ENCODE measurements around the gene COL5A1.
"Not testable (repeated sequence)": the region's sequence is repeated elsewhere in the genome, so short reads cannot be mapped to it uniquely, and the experiment has no call there.

The COL5A1 gene

GRCh38 chr9:134682026-134682425 lies 40.4 kb downstream of the COL5A1 start:
- H3K4me3 ChIP-seq (ENCODE audit: extremely low read depth, insufficient read depth, low read length, poor library complexity, severe bottlenecking): no peak overlapping the region
- H3K4me1 ChIP-seq (ENCODE audit: control insufficient read depth, insufficient read depth, low read length, poor library complexity, severe bottlenecking): peaks cover 49% of the 10 kb centered on the region
- H3K9me3 ChIP-seq (ENCODE audit: control insufficient read depth, low read length): no peaks in the 10 kb centered on the region
- WGBS, 2 experiments (ENCODE audit: insufficient coverage in 2 of 2): 94 to 98% methylated on average over 15 of the region's 15 CpGs
- H3K36me3 ChIP-seq (ENCODE audit: control insufficient read depth, insufficient read depth, low read length): peaks cover 64% of the 10 kb centered on the region
- peak overlapping the region; percentile 88 for H3K27ac ChIP-seq (ENCODE audit: low read depth, low read length, severe bottlenecking)

- H3K27ac ChIP-seq (ENCODE audit: low read depth, low read length, severe bottlenecking): no peak overlapping the region
- peaks cover 67% of the 10 kb centered on the region for H3K36me3 ChIP-seq (ENCODE audit: control insufficient read depth, insufficient read depth, low read length)
- H3K4me1 ChIP-seq (ENCODE audit: control insufficient read depth, insufficient read depth, low read length, poor library complexity, severe bottlenecking): peaks cover 46% of the 10 kb centered on the region
- H3K9me3 ChIP-seq (ENCODE audit: control insufficient read depth, low read length): no peaks in the 10 kb centered on the region
- no peak overlapping the region for H3K4me3 ChIP-seq (ENCODE audit: extremely low read depth, insufficient read depth, low read length, poor library complexity, severe bottlenecking)
- WGBS, 2 experiments (ENCODE audit: insufficient coverage in 2 of 2): 93 to 98% methylated on average over 18 to 22 of the region's 25 CpGs
Observed at GRCh38 chr9:134682651-134683364, 41.2 kb downstream of the COL5A1 start.

- Histone ChIP-seq H3K4me3 (ENCODE audit: extremely low read depth, insufficient read depth, low read length, poor library complexity, severe bottlenecking) (no peak overlapping the region), H3K36me3 (ENCODE audit: control insufficient read depth, insufficient read depth, low read length) (peaks cover 73% of the 10 kb centered on the region), H3K4me1 (ENCODE audit: control insufficient read depth, insufficient read depth, low read length, poor library complexity, severe bottlenecking) (peaks cover 44% of the 10 kb centered on the region), H3K9me3 (ENCODE audit: control insufficient read depth, low read length) (no peaks in the 10 kb centered on the region), H3K27ac (ENCODE audit: low read depth, low read length, severe bottlenecking) (no peak overlapping the region)
- 95 to 97% methylated on average over 19 to 20 of the region's 22 CpGs for WGBS, 2 experiments (ENCODE audit: insufficient coverage in 2 of 2)
Observed at GRCh38 chr9:134683714-134684374, 42.2 kb downstream of the COL5A1 start.

GRCh38 chr9:134684375-134684723 lies 42.7 kb downstream of the COL5A1 start:
- Histone ChIP-seq H3K36me3 (ENCODE audit: control insufficient read depth, insufficient read depth, low read length) (peaks cover 78% of the 10 kb centered on the region), H3K27ac (ENCODE audit: low read depth, low read length, severe bottlenecking) (no peak overlapping the region), H3K9me3 (ENCODE audit: control insufficient read depth, low read length) (no peaks in the 10 kb centered on the region), H3K4me3 (ENCODE audit: extremely low read depth, insufficient read depth, low read length, poor library complexity, severe bottlenecking) (no peak overlapping the region), H3K4me1 (ENCODE audit: control insufficient read depth, insufficient read depth, low read length, poor library complexity, severe bottlenecking) (peaks cover 44% of the 10 kb centered on the region)
- WGBS, 2 experiments (ENCODE audit: insufficient coverage in 2 of 2): 100% methylated on average over 2 to 3 of the region's 3 CpGs

- Histone ChIP-seq H3K36me3 (ENCODE audit: control insufficient read depth, insufficient read depth, low read length) (peaks cover 84% of the 10 kb centered on the region), H3K4me1 (ENCODE audit: control insufficient read depth, insufficient read depth, low read length, poor library complexity, severe bottlenecking) (peaks cover 42% of the 10 kb centered on the region)
- not testable (repeated sequence) for H3K9me3 ChIP-seq (ENCODE audit: control insufficient read depth, low read length); H3K4me3 ChIP-seq (ENCODE audit: extremely low read depth, insufficient read depth, low read length, poor library complexity, severe bottlenecking); H3K27ac ChIP-seq (ENCODE audit: low read depth, low read length, severe bottlenecking)
Observed at GRCh38 chr9:134684941-134685340, 43.3 kb downstream of the COL5A1 start.

- WGBS, 2 experiments (ENCODE audit: insufficient coverage in 2 of 2): 92 to 94% methylated on average over 3 of the region's 3 CpGs
Observed at GRCh38 chr9:134685784-134686183, 44.2 kb downstream of the COL5A1 start.

GRCh38 chr9:134686896-134687295 lies 45.3 kb downstream of the COL5A1 start:
- Histone ChIP-seq H3K9me3 (ENCODE audit: control insufficient read depth, low read length) (no peaks in the 10 kb centered on the region), H3K36me3 (ENCODE audit: control insufficient read depth, insufficient read depth, low read length) (peaks cover 96% of the 10 kb centered on the region), H3K4me1 (ENCODE audit: control insufficient read depth, insufficient read depth, low read length, poor library complexity, severe bottlenecking) (peaks cover 30% of the 10 kb centered on the region), H3K27ac (ENCODE audit: low read depth, low read length, severe bottlenecking) (no peak overlapping the region), H3K4me3 (ENCODE audit: extremely low read depth, insufficient read depth, low read length, poor library complexity, severe bottlenecking) (no peak overlapping the region)
- WGBS, 2 experiments (ENCODE audit: insufficient coverage in 2 of 2): 79 to 83% methylated on average over 8 to 9 of the region's 9 CpGs

More at GRCh38 chr9:134685784-134686183, 44.2 kb downstream of the COL5A1 start:
- Histone ChIP-seq H3K9me3 (ENCODE audit: control insufficient read depth, low read length) (no peaks in the 10 kb centered on the region), H3K27ac (ENCODE audit: low read depth, low read length, severe bottlenecking) (no peak overlapping the region), H3K36me3 (ENCODE audit: control insufficient read depth, insufficient read depth, low read length) (peaks cover 92% of the 10 kb centered on the region), H3K4me1 (ENCODE audit: control insufficient read depth, insufficient read depth, low read length, poor library complexity, severe bottlenecking) (peaks cover 39% of the 10 kb centered on the region), H3K4me3 (ENCODE audit: extremely low read depth, insufficient read depth, low read length, poor library complexity, severe bottlenecking) (no peak overlapping the region)

GRCh38 chr9:134687556-134687955 lies 46.0 kb downstream of the COL5A1 start:
- Histone ChIP-seq H3K4me1 (ENCODE audit: control insufficient read depth, insufficient read depth, low read length, poor library complexity, severe bottlenecking) (peaks cover 27% of the 10 kb centered on the region), H3K9me3 (ENCODE audit: control insufficient read depth, low read length) (no peaks in the 10 kb centered on the region), H3K4me3 (ENCODE audit: extremely low read depth, insufficient read depth, low read length, poor library complexity, severe bottlenecking) (no peak overlapping the region), H3K36me3 (ENCODE audit: control insufficient read depth, insufficient read depth, low read length) (peaks cover 96% of the 10 kb centered on the region), H3K27ac (ENCODE audit: low read depth, low read length, severe bottlenecking) (no peak overlapping the region)
- 99 to 100% methylated on average over 8 to 10 of the region's 10 CpGs for WGBS, 2 experiments (ENCODE audit: insufficient coverage in 2 of 2)

- Histone ChIP-seq H3K36me3 (ENCODE audit: control insufficient read depth, insufficient read depth, low read length) (peaks cover 97% of the 10 kb centered on the region), H3K4me3 (ENCODE audit: extremely low read depth, insufficient read depth, low read length, poor library complexity, severe bottlenecking) (no peak overlapping the region), H3K27ac (ENCODE audit: low read depth, low read length, severe bottlenecking) (peak overlapping the region; percentile 6), H3K9me3 (ENCODE audit: control insufficient read depth, low read length) (no peaks in the 10 kb centered on the region), H3K4me1 (ENCODE audit: control insufficient read depth, insufficient read depth, low read length, poor library complexity, severe bottlenecking) (peaks cover 28% of the 10 kb centered on the region)
- 98% methylated on average over 15 of the region's 15 CpGs for WGBS, 2 experiments (ENCODE audit: insufficient coverage in 2 of 2)
Observed at GRCh38 chr9:134688231-134688630, 46.6 kb downstream of the COL5A1 start.

- Histone ChIP-seq H3K36me3 (ENCODE audit: control insufficient read depth, insufficient read depth, low read length) (peaks cover 98% of the 10 kb centered on the region), H3K4me1 (ENCODE audit: control insufficient read depth, insufficient read depth, low read length, poor library complexity, severe bottlenecking) (peaks cover 28% of the 10 kb centered on the region), H3K4me3 (ENCODE audit: extremely low read depth, insufficient read depth, low read length, poor library complexity, severe bottlenecking) (no peak overlapping the region), H3K9me3 (ENCODE audit: control insufficient read depth, low read length) (no peaks in the 10 kb centered on the region), H3K27ac (ENCODE audit: low read depth, low read length, severe bottlenecking) (peak overlapping the region; percentile 6)
- 87 to 92% methylated on average over 16 of the region's 17 CpGs for WGBS, 2 experiments (ENCODE audit: insufficient coverage in 2 of 2)
Observed at GRCh38 chr9:134688661-134689320, 47.2 kb downstream of the COL5A1 start.
